GM18505 (cell line): ENCODE data around the gene DDAH1.
"Not testable (repeated sequence)": the region's sequence is repeated elsewhere in the genome, so short reads cannot be mapped to it uniquely, and the experiment has no call there.

Experiments used
- ATAC-seq: cut with Tn5 transposase; IDR thresholded peaks from one replicate; pipeline ENCODE4 v1.9.1; 2021; ENCODE audit not compliant: unreplicated experiment
- POLR2A ChIP-seq: IDR thresholded peaks from 4 replicates; pipeline ENCODE4 v1.6.1; 2011; ENCODE audit warnings: borderline replicate concordance; ENCODE audit not compliant: insufficient read depth, insufficient read length; ENCODE audit errors: extremely low read depth

Gene DDAH1

GRCh38 chr1:85484716-85485115 lies 19.8 kb upstream of the DDAH1 start:
- no peak for ATAC-seq
- no peak for TF ChIP-seq POLR2A

- ATAC-seq = no peak
- no peak for TF ChIP-seq POLR2A
Measured at GRCh38 chr1:85484264-85484663, 19.3 kb upstream of the DDAH1 start.

- ATAC-seq = no peak
- no peak for TF ChIP-seq POLR2A
Measured at GRCh38 chr1:85481688-85482087, 16.7 kb upstream of the DDAH1 start.

DNA sequence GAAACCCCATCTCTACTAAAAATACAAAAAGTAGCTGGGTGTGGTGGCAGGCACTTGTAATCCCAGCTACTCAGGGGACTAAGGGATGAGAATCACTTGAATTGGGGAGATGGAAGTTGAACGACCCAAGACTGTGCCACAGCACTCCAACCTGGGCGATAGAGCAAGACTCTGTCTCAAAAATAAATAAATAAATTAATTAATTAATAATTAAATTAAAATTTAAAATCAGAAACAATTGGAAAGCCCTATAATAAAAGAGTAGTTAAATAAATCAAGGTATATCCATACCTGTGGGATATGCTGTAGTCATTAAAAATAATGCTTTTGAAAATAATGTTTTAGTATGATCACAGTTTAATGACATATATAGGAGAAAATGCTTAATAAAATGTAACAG lies 15.6 kb upstream of the DDAH1 start:
- ATAC-seq = no peak
- TF ChIP-seq POLR2A = no peak

DNA sequence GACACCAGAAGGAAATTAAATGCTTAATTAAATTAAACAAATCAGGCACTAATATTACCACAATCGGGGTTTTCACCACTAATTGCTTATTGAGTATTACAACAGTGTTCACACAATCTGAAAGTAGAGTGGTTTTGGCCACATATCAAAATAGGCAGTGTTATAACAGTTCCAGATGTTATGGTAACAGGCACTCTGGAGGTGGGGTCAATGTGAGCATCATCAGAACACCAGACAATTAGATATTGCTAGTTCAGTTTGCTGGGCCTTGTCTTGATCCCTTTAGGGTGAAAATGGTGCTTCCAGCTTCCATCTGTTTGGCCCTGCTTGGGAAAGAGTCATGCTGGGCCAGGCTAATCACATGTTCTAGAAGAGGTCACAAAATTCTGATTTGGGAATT lies 14.5 kb upstream of the DDAH1 start:
- ATAC-seq = no peak
- no peak for TF ChIP-seq POLR2A

- no peak for ATAC-seq
- TF ChIP-seq POLR2A = no peak
Measured at GRCh38 chr1:85478366-85478765, 13.4 kb upstream of the DDAH1 start.

DNA sequence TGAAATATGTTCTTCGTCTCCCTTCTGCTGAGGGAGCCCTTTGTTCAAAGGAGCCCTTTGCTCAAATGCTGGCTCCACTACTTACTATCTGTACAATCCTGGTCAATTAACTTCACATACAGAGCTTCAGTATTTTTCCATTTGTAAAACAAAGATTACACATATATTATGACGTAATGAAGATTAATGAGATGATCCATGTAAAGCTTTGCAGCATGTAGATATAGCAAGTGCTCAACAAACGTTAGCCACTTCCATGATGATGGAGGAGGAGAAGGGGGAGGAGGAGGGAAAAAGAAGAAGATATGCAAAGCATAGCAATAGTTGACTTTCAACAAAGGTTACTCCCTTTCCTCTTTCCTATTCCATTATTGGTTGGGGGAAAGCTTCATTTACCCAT lies 10.1 kb upstream of the DDAH1 start:
- no peak for TF ChIP-seq POLR2A

GRCh38 chr1:85473390-85473789 lies 8.4 kb upstream of the DDAH1 start:
- ATAC-seq = no peak
- TF ChIP-seq POLR2A = no peak

More for the DNA sequence above, 10.1 kb upstream of the DDAH1 start:
- no peak for ATAC-seq

DNA sequence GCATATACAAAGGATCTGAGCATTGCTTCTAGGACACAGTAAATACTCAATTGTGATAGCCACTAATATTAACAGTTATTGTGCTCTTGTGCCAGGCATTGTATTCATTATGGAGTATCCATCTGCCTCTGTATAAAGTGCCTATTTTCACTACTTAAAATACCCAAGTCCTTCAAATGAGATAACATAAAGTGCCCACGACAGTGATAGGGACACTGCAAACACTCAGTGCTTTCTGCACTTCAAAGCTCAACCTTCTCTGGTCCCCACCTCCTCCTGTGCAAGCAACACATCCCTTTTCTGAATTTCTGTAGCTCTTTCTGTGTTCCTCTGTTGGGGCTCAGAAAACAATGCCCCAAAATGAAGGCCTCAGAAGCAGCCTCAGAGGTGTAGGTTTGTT lies 6.6 kb upstream of the DDAH1 start:
- no peak for TF ChIP-seq POLR2A
- no peak for ATAC-seq

GRCh38 chr1:85470130-85470529 lies 5.2 kb upstream of the DDAH1 start:
- not testable (repeated sequence) for ATAC-seq

- TF ChIP-seq POLR2A = no peak
- ATAC-seq = no peak
Measured at GRCh38 chr1:85467929-85468540, 3.1 kb upstream of the DDAH1 start.

DNA sequence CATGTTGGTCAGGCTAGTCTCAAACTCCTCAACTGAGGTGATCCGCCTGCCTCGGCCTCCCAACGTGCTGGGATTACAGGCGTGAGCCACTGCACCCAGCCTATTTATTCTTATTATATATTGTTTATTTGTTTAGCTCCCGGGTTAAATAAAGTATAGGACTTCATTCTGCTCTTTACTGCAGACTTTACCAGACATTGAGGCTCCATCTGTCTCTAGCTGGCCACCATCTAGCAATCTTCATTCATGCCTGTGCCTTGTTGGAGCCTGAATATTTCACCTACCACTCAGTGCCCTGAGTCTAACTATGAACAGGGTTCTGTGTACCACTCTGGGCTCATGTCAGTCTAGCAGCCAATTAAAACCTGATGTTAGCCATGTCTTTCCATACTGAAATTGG lies 2.1 kb upstream of the DDAH1 start:
- no peak for TF ChIP-seq POLR2A
- ATAC-seq = no peak

GRCh38 chr1:85465786-85466134 lies 801 bp upstream of the DDAH1 start:
- no peak for ATAC-seq
- no peak for TF ChIP-seq POLR2A

- ATAC-seq = peak; percentile 66
- no peak for TF ChIP-seq POLR2A
Measured at GRCh38 chr1:85464497-85465098, 361 bp downstream of the DDAH1 start.

DNA sequence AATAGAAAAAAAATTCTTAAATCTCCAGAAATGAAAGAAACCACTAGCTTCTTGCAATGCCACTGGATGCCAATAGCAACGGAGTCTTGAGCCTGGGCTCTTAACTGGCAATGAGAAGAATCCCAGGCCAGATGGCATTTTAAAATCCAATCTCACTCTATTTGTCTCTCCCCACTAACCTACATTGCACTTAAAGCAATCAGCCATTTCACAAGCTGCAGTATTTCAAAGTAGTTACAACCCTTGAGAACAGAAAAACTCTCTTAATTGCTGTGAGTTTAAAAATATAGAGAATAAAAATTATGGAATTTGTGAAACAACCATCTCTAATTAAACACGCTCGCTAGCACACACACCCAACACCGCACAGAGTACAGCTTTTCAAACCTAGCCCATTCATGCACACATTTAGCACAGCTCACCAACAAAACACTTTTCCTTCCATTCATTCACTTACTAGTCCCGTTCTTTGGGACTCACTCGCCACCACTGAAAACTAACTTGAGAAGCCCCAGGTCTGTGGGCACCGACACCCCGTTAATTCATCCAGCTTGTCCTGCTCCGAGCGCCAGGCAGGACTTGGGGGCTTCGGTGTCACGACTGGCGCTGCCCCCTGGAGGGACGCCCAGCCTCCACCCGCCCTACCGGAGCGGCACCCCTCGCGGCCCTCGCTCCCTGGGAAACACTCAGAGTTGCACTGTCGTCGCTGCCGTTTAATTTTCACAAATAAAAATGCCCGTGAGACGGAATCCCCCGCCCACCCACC lies 1.0 kb downstream of the DDAH1 start:
- no peak for ATAC-seq
- no peak for TF ChIP-seq POLR2A

GRCh38 chr1:85462931-85463649 lies 1.9 kb downstream of the DDAH1 start:
- TF ChIP-seq POLR2A = no peak
- ATAC-seq = no peak
